HG02981 (cell line): ENCODE results near the gene CENPT.

ENCODE experiments used
- ATAC-seq: cut with Tn5 transposase; IDR thresholded peaks from one replicate; pipeline ENCODE4 v1.9.1; 2021; ENCODE audit warnings: mild to moderate bottlenecking, moderate library complexity; ENCODE audit not compliant: unreplicated experiment

The CENPT gene

GRCh38 chr16:67847064-67847861, at the start of gene CENPT:
CENPT (minus strand) TSS chr16:67847693; CDS start chr16:67833859, 13,834 bp downstream.
- peak; percentile 32 for ATAC-seq

- no peak for ATAC-seq
These were observed 49.7 kb upstream of the CENPT start for GRCh38 chr16:67897231-67897630.

- no peak for ATAC-seq
These were observed 46.4 kb upstream of the CENPT start for GRCh38 chr16:67893743-67894399.

GRCh38 chr16:67892899-67893742, 45.6 kb upstream of the CENPT start, which contains the start of gene PSKH1:
PSKH1 (plus strand) TSS chr16:67893254; CDS start chr16:67908750, 15,496 bp downstream.
- ATAC-seq = peak; percentile 93

GRCh38 chr16:67892375-67892774, 44.9 kb upstream of the CENPT start:
- ATAC-seq = no peak

GRCh38 chr16:67888331-67888730, 40.8 kb upstream of the CENPT start:
- no peak for ATAC-seq

GRCh38 chr16:67886387-67886786, 38.9 kb upstream of the CENPT start:
- ATAC-seq = no peak

GRCh38 chr16:67885976-67886375, 38.5 kb upstream of the CENPT start:
- no peak for ATAC-seq

- ATAC-seq = no peak
These were observed 38.1 kb upstream of the CENPT start for GRCh38 chr16:67885545-67885944.

- ATAC-seq = no peak
These were observed 37.2 kb upstream of the CENPT start, which contains the start of gene NRN1L for GRCh38 chr16:67884684-67885083. NRN1L (plus strand) TSS chr16:67884885; CDS start chr16:67884904, 19 bp downstream.

- no peak for ATAC-seq
These were observed 36.4 kb upstream of the CENPT start for GRCh38 chr16:67883872-67884261.

GRCh38 chr16:67883146-67883871, 35.8 kb upstream of the CENPT start:
- no peak for ATAC-seq

- no peak for ATAC-seq
These were observed 35.1 kb upstream of the CENPT start for GRCh38 chr16:67882374-67883145.

GRCh38 chr16:67881621-67882161, 34.2 kb upstream of the CENPT start:
- no peak for ATAC-seq

GRCh38 chr16:67880584-67880983, 33.1 kb upstream of the CENPT start:
- ATAC-seq = no peak

- ATAC-seq = no peak
These were observed 32.4 kb upstream of the CENPT start for GRCh38 chr16:67879936-67880335.

- no peak for ATAC-seq
These were observed 32.0 kb upstream of the CENPT start for GRCh38 chr16:67879462-67879861.

- ATAC-seq = no peak
These were observed 31.4 kb upstream of the CENPT start for GRCh38 chr16:67878846-67879245.

GRCh38 chr16:67878232-67878631, 30.7 kb upstream of the CENPT start:
- ATAC-seq = no peak
